ENCODE results near the gene AQP5.

Gene AQP5

GRCh38 chr12:49966511-49967041, 4.9 kb downstream of the AQP5 start:
- DNase-seq, result no peak

DNA sequence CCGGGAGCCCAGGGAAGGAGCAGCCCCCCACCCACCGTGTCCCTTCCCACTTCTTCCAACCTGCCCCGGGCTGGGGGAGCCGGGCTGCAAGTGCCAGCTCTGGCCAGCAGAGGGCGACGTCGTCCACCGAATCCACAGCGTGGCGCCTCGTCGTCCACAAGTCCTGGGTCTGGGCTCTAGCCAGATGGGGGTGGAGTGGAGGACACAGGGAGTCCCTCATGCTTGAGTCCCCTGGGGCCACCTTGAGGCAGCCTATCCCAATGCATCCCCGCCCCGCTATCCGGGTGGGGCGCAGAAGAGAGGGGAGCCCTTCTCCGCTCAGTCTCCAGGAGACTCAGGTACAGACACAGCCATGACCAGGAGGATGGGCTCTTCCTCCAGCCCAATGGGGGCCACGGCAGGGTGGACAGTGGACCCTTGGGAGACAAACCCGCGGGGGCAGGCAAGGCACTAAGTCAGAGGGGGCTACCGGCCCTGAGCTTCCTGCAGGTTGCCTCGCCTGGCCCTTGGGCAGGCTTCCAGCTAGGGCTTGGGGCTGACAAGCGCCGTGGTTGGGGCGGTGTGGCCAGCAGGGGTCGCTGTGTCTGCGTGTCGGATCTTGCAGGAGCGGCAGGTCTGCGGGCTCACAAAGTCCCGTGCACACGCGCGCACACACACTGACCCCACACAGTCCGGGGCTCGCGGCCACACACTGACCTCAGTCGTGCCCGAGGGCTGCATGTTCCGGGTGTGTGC, 5.5 kb downstream of the AQP5 start:
- peak; percentile 93 to 95 for DNase-seq

GRCh38 chr12:49967777-49968250, 6.1 kb downstream of the AQP5 start:
- no peak for DNase-seq

- DNase-seq, result no peak
These were observed 6.8 kb downstream of the AQP5 start for GRCh38 chr12:49968471-49968870.

GRCh38 chr12:49969027-49969426, 7.4 kb downstream of the AQP5 start:
- DNase-seq, result no peak

DNA sequence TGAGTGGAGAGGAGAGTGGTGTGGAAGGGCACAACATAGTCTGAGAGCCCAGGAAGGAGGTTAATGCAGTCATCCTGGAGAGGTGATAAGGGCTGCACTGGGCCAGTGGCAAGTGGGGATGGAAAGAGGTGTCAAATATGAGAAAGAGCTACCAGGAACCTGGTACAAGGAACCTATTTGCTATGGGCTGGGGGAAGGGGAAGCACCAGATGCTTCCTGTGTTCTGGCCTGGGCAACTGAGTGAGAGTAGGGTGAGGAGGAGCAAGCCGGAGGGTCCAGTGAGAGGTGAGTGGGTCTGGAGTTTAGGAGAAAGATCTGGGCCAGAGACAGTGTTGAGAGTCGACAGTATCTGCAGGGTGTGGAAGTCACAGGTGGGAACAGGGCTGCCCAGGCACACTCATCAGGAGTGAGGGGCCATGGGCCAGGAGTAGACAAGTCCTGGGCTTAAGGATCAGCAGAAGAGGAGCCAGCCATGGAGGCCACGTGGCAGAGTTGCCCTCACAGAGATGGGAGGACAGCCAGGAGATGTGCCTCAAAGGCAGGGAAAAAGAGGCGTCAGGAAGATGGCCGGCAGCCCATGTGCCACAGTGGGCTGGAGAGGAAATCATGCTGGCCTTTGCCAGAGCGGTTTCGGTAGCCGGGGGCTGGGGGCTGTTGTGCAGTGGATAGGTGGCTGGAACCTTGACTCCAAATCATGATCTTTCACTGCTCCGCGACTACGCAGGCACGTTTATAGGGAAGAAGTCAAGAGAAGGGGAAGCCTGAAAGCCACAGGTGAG, 8.2 kb downstream of the AQP5 start:
- DNase-seq, result no peak

DNA sequence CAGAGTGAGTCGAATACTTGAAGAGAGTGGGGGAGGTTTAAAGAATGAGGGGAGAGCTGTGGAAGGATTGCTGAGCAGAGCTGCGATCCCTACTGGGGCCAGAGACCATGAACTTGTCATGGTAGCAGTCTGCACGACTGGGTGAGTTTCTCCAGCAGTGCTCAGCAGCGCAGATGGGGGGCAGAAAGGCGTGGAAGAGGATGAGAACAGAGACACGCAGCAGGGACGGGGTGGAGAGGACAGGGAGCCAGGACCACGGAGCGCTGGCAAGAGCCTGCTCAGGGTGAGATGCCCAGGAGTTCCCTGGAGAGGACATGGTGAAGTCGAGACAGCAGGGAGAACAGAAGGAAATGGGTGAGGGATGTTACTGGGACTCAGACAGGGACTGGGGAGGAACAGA, 9.0 kb downstream of the AQP5 start:
- no peak for DNase-seq

DNA sequence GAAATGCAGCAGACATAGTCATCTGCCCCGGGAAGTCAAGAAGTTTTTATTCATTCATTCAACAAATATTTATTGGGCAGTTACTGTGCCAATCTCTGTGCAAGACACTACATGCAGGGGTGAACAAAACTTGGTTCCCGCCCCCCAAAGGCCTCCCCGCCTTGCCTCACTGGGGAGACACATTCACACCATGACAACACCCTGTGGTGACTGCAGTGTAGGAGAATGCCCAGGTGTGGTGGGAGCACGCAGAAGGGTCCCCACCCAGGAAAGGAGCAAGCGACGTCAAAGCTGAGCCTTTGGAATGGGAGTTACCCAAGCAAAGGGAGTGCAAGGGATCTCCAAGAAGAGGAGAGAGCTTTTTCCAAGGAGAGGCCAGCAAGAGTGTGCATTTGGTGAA, 9.5 kb downstream of the AQP5 start:
- no peak for DNase-seq

- DNase-seq, result no peak
These were observed 10.5 kb downstream of the AQP5 start for GRCh38 chr12:49972129-49972528.

- DNase-seq, result no peak
These were observed 11.1 kb downstream of the AQP5 start, which contains the start of gene AQP6 for GRCh38 chr12:49972641-49973360. Gene AQP6, plus strand, starts transcription at chr12:49972947. Its CDS starts 227 bp downstream, at chr12:49973174.

- DNase-seq, result no peak
These were observed 11.7 kb downstream of the AQP5 start for GRCh38 chr12:49973361-49973830.

DNA sequence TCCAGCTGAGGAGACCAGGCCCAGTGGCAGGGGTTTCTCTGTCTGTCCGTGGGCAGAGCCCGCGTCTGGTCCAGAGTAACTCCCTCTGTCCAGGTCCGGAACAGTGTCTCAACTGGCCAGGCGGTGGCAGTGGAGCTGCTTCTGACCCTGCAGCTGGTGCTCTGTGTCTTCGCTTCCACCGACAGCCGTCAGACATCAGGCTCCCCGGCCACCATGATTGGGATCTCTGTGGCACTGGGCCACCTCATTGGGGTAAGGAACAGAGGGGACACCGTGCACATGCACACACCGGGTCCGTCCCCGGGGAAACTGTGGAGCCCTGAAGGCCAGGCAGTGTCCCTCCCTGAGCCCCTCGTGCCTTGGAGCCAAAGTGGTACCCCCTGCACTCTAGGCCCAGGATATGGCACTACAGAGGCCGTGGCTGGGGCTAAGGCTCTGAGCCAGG, 12.6 kb downstream of the AQP5 start:
- no peak for DNase-seq

GRCh38 chr12:49974677-49975317, 13.1 kb downstream of the AQP5 start:
- no peak for DNase-seq

- DNase-seq, result no peak
These were observed 13.7 kb downstream of the AQP5 start for GRCh38 chr12:49975318-49975761.

- no peak for DNase-seq
These were observed 14.9 kb downstream of the AQP5 start for GRCh38 chr12:49976557-49976956.

DNA sequence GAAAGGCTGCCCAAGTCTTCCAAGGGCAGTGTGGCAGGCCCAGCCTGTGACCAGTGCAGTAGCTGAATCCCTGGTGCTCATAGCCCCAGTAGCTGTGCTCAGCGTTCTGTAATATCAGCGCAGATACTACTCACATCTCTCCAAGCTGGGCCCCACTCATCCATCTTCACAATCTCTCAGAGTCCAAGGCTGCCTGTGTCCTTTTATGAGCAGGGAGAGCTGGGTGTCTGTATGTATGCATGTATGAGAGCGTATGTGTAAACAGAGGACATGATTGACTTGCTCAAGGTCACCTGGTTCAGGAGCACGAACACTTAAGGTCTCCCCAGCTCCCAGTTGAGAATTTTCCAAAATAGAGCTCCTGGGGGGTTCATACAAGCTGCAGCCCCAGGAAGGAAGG, 16.5 kb downstream of the AQP5 start:
- no peak for DNase-seq

DNA sequence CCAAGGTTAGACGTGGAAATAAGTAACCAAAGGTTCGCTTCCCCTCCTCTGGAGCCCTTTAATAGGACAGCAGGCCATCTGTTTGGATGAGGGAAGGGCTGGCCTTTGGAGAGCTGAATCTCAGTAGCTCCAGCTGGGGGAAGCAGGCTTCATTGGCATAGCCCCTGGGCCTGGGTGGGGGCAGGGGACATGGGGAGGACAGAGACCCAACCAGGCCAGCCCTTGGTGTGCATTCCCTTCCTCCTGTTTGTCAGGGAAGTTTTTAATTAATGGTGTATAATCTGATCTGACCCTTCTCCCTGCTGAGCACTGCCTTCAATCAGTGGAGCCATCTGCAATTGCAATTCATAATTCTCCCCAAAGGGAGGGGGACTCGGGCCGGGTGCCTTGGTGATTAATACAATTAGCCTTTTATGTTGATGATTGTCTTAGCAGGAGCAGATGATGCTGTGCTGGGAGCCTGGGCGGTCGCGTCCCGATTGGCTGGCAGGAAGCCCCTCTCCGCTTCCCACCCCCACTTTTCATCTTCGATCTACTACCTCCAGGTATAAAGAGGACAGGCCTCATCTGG, 17.4 kb downstream of the AQP5 start:
- no peak for DNase-seq

DNA sequence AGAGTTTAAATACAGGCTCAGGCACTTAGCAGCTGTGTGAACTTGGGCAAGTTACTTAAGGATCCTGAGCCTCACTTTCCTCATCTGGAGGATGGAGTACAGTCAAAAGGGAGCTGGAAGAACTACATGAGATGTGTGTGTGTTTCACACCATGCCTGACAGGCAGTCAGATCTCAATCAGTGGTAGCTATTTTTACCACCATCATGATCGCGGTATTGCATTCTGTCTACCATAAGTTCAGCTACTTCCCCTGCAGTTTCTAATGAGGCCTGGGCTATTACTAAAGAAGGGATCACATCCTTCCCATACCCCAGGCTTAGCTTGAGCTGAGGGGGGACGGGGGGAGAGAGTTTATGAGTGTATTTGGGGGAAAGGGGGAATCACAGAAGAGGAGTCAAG, 18.1 kb downstream of the AQP5 start:
- DNase-seq, result no peak

DNA sequence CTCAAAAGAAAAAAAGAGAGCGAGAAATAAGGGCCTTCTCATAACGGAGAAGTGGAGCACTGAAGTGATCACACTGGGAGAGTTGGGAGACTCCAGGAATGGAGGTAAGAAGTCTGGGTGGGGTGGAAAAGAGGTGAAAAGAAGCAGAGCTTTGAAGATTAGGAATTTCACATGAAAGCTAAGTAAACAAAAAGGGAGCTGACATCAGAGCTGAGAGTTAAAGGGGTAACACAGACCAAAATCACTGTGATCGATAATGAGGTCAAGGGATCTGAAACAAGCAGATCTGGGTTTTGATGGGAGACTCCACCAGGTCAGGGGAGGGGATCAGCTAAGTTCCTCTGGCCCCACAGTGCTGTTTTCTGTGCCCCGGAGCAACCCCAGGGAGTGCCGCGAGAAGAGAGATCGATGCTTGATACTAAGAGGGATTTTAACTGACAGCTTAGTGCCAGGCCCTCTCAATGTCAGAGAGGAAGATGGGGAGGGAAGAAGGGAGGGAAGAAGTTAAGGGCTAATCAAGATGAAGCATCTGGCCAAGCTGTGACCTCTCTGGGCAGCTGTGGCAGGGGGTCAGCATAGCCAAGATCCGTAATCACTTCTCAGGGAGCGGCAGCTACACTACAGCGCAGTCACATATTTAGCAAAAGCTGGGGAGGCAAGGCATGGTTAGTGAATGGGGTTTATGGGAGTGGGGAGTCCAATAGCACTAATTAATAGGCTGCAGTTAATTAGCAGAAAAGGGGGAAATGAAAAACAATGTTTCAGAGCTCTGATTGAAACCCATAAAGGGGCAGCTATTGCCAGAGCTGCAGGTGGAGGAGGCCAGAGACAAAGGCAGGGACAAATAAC, 19.1 kb downstream of the AQP5 start:
- DNase-seq, result no peak

DNA sequence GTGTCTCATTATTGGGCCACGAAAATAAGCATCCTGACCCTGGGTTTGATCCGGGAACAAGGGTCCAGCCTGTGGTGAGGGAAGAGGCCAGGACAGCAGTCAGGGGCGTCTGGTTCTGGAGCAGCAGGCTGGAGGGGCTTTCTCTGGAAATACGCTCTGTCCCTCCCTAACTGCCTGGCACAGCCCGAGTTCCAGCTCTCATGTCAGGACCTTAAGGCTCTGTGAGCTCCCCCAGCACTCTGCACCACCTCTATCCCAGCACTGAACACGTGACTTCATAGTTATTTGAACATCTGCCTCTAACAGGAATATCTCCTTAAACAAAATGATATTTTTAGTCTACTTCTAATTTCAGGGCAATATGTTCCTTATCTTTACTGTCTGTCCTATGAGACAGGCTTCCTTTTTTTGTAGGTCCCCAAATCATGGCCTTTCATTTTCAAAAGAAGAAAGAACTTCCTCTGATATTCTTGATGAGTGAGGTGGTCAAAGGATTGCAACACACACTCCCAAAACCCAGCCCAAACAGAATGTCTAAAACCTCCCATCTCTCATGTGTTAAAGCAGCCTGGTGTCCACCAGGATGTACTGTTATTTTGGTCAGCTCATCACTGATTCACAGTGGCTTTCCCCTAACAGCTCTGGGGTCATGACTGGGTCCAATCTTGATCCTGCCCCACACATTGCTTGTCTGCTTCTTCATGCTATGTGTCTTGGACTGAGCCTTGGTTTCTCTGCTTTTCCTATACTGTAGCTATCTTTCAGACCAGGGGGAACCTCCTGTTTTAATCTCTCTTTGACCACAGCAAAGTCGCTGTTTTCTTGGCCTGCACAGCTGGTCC, 20.8 kb downstream of the AQP5 start:
- no peak for DNase-seq
